HG02885 (cell line): ENCODE data around the gene QSOX1.
"Not testable (repeated sequence)": the region's sequence is repeated elsewhere in the genome, so short reads cannot be mapped to it uniquely, and the experiment has no call there.

ENCODE experiments used
- ATAC-seq: cut with Tn5 transposase; IDR thresholded peaks from one replicate; pipeline ENCODE4 v1.9.1; 2021; ENCODE audit warnings: mild to moderate bottlenecking; ENCODE audit not compliant: unreplicated experiment, poor library complexity

The QSOX1 gene

DNA sequence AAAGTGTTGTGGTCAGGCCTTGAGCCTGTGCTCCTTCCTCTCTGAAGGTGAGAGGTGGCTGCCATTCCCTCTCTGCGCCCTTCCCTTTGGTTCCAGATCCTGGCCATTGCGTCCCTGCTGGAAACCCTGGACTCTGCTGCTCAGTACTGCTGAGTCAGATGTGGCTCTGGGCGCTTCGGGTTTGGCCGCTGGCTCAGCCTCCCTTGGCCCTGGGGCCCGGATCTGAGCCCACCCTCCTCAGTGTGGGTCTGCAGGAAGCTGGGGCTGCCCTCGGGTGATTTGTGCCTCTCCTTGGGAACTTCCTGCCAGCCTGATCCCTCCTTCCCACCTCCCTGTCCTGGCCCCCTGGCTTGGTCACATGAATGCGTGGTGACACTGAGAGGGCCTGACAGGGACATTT lies 32.2 kb downstream of the QSOX1 start:
- no peak for ATAC-seq

DNA sequence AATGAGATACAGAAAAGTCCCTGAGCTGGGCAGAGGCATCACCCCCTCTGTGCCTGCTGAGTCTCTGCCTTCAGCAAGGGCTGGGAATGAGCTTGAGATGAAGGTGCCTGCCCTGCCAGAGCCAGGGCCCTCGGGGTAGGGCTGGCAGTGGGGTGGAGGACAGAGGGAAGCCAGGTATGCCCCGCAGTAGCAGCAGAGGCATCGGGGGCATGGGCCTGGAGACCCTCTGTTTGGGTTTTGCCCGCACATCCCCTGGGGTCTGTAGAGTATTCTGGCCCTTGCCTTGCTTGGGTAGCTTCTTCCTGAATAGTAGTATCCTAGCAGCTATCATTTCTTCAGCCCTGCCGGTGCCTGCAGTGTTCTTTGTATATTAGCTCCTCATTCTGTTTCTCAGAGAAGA lies 33.0 kb downstream of the QSOX1 start:
- ATAC-seq, result no peak

DNA sequence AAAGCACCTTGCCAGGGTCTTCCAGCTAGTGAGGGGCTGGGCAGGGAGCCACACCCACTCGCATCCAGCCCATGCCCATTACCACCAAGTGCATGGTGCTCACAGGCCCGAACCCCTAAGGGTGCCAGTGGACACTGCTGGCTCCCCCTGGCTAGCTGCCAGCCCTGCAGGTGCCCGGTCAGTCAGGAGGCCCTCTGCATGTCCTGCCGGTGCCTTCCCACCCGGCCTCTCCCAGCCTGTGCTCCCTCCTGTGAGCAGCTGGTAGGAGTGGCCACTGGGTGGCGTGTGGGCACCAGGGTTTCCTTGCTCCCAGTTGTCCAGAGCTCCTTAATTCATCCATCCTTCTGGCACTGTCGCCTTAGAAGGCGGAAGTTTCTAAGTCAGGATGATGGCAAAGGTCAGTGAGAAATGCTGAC lies 33.4 kb downstream of the QSOX1 start:
- ATAC-seq, result no peak

DNA sequence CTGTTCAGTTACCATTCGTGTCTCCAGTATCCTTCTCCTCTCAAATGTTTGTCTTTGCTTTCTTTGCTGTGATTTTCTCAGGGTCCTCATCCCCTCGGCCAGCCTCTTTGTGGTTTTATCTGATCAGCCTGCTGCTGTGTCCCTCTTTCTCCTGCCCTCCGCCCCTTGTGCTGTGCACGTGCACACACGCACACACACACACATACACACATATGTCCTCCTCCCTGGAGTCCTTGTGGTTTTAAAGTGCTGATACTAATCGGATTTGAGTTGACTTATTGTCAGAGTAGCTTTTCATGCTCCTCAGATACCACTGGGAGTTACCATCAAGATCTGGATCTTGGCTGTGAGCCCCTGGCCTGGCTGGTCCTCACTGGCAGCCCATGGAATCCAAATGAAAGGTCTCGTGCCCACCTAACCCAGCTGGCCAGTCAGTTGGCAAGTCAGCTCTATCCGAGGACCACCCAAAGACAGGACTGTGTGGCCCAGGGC lies 34.1 kb downstream of the QSOX1 start:
- no peak for ATAC-seq

DNA sequence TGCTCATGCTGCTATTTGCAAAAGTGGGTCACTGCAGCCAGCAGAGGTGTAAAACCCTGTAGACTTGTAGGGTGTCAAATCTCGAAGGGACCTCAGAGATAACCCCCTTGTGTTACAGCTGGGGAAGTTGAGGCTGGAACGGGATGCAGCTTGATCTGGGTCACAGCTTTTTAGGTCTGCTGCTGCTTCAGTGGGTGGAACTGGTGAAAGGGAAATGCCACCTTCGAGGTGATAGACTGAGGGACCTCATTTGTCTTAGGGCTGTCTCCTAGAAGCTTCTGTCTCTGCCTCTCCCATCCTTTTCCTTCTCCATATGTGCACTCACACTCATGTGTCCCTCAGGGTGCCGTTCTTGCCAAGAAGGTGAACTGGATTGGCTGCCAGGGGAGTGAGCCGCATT lies 35.4 kb downstream of the QSOX1 start:
- ATAC-seq, result no peak

DNA sequence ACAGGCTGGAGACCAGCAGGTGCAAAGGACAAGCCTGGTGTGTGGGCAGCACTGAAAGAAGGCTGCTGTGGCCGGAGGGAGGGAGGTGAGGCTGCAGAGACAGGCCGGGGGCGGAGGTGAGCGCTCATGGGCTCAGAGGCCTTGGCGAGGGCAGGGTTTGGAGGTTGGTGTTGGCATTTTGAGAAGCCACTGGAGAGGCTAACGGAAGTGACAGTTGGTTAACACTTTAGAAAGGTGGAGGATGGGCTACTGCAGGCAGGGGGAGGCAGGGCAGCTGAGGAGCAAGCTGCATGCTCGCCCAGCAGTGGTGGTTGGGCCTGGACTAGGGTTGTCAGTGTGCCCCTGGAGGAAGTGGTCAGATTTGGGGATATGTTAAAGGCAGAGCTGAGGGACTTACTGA lies 37.5 kb downstream of the QSOX1 start:
- ATAC-seq, result no peak

DNA sequence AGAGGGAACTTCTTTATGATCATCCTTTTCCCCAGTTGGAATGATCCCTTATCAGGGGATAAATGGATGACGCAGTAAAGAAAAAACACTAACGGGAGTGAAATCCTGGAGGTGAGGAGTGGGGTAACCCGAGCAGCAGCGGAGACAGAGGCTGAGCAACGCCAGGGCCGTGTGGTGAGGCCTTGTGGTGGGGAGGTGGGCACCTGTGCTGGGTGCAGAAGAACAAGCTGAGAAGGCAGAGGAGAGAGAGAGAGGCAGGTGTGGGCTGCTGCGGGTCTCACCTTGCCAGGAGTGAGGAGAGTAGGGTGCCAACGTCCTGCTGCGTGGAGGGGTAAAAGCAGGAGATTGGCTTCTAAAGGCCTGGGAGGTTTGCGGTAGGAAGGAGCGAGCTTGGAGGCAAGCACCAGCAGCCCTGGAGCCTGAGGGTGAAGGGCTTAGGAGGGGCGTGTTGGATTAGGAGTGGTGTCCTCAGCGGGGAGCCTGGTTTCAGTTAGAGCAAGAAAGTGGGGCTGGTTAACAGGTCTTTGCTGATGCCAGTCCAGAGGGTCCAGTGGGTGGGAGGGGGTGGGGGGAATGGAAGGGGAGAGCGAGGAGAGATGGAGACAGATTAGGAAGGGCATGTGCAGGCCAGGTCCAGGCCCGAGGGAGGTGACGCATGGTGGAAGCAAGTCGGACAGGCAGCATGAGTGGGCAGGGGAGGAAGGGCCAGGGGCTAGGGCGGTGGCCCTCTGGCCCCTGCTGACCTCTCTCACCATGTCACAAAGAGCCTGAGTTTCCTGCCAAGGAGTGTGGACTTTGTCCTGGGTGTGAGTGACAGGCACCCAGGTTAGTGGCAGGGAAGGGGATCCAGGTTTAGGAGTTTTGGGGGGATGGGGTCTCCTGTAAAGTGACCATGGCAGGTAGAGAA lies 38.7 kb downstream of the QSOX1 start:
- ATAC-seq, result no peak

DNA sequence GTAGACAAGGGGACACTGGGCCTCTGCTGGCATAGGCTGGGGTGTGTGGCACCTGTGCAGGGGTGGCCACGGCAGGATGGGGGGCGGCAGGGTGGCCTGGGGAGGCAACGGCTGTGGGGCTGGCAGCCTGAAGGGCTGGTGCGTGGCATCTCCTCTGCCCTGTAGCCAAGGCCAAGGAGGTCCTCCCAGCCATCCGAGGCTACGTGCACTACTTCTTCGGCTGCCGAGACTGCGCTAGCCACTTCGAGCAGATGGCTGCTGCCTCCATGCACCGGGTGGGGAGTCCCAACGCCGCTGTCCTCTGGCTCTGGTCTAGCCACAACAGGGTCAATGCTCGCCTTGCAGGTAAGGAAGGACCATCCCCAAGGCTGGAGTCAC lies 39.4 kb downstream of the QSOX1 start:
- no peak for ATAC-seq

DNA sequence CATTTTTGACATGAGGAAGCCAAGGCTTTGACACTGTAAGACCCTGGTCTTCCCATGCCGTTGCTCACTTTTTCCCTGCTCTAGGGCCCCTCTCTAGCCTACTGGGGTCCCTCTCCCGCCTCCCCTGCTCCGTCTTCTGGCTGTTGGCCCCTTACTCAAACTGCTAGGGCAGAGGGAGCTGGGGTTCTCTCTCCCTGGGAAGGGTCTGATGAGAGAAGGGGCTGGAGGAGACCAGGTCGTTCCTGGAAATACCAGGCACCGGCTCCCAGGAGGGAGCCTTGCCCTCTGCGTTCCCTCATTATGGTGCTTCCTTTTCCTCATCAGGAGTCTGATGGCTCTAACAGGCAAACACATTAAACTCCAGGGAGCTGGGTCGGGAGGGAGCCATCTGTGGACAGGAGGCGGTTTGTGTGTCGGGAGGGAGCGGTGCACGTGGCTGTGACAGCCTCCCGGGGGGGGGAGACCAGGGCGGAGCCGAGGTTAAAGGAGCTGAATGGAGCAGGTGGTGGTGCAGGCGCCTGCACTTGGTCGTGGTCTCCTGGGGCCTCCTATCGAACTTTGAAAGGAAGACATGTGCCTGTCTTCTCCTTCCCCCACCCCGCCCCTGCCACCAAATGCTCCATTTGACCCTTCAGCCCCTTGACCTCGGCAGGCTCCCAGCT lies 40.0 kb downstream of the QSOX1 start:
- no peak for ATAC-seq

DNA sequence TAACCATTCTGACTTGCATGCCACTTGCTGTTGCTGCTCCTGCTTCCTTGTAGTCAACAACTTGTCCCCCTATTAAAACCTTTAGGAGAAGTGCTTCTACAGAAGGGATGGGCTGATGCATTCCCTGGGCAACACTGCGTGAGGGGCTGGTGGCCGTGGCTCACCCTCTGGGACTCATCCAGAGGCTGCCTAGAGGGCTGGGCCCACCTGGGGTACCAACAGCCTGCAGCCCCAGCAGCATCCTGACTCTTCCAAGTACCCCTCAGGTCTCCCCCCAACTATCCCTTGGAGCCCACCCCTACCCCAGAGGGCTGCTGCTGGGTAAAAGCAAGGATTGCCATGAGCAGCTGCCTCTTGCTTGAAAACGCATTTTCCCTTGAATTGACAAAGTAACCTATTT lies 40.7 kb downstream of the QSOX1 start:
- ATAC-seq, result no peak

DNA sequence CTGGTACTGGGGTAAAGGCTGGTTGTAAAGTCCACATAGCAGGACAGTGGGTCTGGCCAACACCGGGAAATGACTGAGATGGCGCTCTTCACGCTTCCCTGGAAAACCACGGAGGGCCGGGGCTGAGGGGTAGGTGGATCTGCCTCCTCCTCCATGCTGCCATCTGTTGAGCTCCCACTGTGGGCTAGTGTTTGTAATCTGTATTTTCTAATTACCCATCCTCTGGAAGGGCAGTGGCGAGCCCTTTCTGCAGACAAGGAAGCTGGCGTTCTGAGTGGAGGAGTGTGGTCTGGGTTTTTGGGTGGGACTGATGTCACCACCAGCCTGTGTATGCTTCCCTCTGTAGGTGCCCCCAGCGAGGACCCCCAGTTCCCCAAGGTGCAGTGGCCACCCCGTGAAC lies 41.2 kb downstream of the QSOX1 start:
- ATAC-seq, result no peak

DNA sequence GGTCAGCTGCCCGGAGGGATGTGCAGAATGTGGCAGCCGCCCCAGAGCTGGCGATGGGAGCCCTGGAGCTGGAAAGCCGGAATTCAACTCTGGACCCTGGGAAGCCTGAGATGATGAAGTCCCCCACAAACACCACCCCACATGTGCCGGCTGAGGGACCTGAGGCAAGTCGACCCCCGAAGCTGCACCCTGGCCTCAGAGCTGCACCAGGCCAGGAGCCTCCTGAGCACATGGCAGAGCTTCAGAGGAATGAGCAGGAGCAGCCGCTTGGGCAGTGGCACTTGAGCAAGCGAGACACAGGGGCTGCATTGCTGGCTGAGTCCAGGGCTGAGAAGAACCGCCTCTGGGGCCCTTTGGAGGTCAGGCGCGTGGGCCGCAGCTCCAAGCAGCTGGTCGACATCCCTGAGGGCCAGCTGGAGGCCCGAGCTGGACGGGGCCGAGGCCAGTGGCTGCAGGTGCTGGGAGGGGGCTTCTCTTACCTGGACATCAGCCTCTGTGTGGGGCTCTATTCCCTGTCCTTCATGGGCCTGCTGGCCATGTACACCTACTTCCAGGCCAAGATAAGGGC lies 41.9 kb downstream of the QSOX1 start:
- no peak for ATAC-seq

DNA sequence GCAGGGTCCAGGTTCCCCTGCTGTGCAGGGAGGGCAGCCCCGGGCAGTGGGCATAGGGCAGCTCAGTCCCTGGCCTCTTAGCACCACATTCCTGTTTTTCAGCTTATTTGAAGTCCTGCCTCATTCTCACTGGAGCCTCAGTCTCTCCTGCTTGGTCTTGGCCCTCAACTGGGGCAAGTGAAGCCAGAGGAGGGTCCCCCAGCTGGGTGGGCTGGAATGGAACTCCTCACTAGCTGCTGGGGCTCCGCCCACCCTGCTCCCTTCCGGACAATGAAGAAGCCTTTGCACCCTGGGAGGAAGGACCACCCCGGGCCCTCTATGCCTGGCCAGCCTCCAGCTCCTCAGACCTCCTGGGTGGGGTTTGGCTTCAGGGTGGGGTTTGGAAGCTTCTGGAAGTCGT lies 42.6 kb downstream of the QSOX1 start:
- no peak for ATAC-seq

DNA sequence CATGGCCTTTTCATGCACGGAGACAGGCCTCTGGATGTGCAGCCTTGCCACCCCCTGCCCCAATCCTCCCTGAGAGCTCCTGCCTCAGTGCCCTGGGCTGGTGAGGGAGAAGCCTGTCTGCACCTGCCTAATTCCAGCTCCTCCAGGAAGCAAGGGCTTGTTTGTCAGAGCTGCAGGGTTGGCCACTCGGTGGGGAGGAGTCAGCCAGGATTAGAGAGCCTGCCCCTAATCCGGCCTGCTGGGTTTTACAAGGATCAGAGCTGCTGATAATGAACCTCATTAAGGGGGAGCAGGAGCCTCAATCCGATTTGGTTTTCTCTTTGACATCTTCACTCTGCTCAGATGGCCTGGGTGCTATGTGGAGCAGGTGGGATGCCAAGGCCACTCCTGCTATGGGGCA lies 43.5 kb downstream of the QSOX1 start:
- ATAC-seq, result no peak

DNA sequence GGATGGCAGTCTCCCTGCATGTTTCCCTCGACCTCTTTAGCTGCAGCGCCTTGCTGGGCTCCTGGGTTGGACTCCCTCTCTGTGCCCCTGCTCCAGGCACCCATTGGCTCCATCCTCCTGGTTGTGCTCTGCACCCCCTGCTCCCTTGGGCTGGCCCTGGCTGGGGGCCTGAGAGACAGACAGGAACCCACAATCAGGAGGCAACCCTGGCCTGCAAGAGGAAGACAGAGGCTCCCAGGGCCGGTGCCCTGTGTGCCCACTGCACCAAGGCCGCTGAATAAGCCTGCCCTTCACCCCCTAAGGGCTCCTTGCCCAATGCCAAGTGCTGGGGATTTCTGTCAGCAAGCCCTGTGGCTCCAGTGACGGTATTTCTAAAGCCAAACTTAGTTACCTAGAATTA lies 43.9 kb downstream of the QSOX1 start:
- no peak for ATAC-seq

DNA sequence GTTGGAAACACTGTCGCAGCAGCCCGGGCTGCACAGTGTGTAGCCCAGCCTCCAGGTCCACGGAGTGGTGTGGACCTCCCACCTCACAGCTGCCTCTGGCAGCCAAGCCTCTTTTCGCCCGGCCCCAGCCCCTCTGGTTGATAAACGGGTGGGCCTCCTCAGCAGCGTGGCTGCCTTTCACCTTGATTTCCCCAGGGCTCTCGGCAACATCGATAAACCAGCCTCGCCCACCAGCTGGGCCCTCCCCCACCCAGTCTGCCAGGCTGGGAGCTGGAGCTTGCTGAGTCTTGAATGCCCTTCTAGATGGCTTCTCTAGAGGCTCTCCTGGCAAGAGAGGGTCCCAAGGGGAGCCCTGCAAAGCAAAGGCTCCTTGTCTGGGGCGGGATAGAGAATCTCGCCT lies 44.3 kb downstream of the QSOX1 start:
- ATAC-seq, result no peak

DNA sequence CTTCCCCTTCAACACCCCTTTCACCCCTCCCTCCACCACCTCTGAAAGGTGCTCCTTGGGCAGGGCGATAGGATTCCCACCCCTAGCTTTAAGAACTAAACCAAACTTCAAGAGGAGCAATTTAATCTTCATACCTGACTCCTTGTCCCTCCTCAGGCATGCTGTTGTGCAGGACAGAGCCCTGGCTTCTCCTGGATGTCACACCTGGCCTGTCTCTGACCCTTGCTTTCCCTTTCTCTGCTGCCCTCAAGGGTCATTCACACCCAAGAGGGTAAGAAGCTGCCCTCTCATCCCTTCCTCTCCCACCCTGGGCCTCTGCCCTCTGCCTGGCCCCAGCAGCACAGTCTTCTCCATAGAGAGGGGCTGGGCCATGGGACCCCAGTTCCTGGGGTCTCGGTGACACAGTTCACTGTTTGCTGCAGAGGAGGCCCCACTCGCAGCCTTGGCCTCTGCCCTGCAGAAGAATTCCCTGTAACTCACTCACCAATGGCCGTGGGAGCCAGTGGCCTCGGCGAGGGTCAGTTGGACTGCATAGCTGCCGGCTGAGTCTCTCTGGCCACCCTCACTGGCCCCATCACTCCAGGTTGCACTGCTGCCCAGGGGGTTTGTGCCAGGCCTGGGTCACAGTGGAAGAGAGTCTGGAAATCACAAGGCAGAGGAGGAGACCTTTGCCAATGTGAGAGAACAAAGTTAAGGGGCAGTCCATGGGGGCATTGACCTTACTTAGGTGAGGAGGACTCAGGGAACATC lies 47.0 kb downstream of the QSOX1 start:
- no peak for ATAC-seq

DNA sequence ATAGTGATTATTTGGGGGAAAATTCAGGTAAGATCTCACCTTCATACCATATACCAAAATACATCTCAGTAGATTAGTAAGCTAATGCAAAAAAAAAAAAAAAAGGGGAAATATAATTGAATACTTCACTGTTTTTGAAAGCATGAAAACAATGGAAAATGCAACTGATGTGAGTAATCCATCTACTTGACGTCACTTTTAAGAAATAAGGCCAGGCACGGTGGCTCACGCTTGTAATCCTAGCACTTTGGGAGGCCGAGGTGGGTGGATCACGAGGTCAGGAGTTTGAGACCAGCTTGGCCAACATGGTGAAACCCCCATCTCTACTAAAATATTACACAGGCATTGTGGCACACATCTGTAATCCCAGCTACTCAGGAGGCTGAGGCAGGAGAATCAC lies 47.9 kb downstream of the QSOX1 start:
- ATAC-seq, result not testable (repeated sequence)

DNA sequence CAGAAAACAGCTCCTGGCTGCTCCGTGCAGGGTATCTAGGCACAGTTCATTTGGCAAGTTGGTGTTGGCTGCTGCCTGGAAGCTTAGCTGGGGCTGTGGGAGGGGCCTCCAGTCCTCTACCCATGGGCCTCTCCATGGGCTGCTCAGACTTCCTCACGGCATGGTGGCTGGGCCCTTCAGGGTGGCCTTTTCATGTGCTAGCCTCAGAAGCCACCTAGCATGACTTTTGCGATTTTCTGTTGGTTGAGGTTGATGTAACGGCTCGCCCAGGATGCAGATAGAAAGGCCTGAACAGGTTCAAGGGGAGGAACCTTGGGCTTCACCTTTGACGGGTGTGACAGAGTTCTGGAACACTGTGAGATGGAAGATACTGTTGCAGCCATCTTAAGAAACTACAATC lies 49.6 kb downstream of the QSOX1 start:
- ATAC-seq, result no peak

DNA sequence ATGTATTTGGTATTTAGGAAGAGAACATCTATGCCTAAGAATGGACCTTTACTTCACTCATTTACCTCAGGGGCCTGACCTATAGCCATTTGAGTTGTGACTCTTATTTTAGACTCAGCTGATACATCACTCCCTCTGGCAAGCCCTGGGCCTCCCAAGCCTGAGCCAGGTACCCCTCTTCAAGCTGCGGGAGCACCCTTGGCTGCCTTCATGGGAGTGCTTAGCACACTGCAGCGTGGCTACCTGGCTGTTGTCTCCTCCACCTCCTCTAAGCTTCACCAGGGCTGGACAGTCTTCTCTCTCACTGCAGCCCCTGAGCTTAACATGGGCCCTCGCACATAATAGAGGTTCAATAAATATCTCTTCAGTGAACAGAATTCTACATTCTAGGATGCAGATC lies 51.9 kb downstream of the QSOX1 start:
- no peak for ATAC-seq

DNA sequence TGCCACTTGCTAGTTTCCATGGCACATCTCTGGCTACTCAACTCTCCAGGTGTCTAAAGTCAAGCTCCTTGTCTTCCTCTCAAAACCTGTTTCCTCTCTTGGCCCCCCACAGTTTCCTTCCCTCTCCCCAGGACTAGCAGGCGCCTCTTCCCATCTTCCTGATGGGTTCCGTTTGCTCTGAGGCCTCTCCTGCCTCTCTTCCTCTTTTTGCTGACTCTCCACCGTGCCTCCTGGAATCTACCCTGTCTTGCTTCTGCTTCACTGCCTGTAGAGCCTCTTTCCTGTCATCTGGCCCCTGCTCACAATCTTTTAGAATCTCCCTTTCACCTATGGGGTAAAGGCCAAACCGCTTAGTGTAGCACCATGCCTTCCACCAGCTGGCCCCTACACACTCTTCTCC lies 53.6 kb downstream of the QSOX1 start:
- no peak for ATAC-seq
